ENCODE results near the gene HIVEP3.

Gene HIVEP3

DNA sequence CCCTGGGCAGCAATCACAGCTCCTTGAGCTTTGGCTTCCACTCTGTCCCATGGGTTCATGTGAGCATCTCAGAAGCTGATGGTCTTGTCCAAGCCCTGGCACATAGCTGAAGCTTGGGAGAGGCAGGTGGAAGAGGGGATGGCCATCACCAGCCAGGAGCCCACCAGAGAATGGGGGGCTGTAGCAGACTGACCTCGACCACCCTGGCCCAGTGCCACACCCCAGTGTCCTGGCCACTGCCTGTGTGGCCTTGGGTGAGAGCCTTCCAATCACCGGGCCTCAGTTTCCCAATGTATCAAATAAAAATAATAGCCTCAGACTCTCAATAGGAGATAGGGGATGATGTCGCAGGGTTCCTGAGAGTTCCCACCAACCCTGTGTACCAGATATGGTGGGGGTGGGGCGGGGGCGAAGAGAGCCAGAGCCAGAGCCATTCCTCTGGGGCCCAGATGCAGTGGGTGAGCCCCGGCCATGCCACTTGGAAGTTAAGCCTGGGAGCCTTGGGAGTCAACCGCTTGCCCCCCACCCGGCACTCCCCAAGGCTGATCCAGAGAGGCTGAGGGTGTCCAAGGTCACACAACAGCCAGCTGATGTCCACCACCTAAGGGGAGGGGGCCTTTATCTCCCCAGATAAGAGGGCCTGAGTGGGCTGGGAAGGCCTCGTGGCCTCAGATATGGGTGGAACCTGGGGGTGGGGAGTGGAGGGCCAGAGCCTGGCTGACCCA lies 424.9 kb downstream of the HIVEP3 start:
- H3K4me3 ChIP-seq (IDR thresholded peaks at IDR 0.05; ENCODE audit: insufficient read depth, low read depth, low read length) = no peak overlapping the region
- H4K20me1 ChIP-seq (ENCODE audit: insufficient read depth) = no peaks in the 10 kb centered on the region
- H3K4me1 ChIP-seq (ENCODE audit: low read depth, poor library complexity, severe bottlenecking) = peaks cover 29% of the 10 kb centered on the region
- no peak overlapping the region for H2AFZ ChIP-seq (ENCODE audit: low read depth)
- no peak overlapping the region for H3K9ac ChIP-seq
- no peak overlapping the region for H3K4me2 ChIP-seq
- H3K79me2 ChIP-seq (ENCODE audit: insufficient read depth, low read depth) = no peaks in the 10 kb centered on the region
- TF ChIP-seq CTCF (conservative IDR thresholded peaks at IDR 0.05; ENCODE audit: low read depth, low read length) = no peak
- H3K27ac ChIP-seq = no peak overlapping the region
- H3K36me3 ChIP-seq (ENCODE audit: insufficient read depth) = no peaks in the 10 kb centered on the region
- H3K27me3 ChIP-seq (ENCODE audit: insufficient read depth, low read depth) = no peaks in the 10 kb centered on the region

DNA sequence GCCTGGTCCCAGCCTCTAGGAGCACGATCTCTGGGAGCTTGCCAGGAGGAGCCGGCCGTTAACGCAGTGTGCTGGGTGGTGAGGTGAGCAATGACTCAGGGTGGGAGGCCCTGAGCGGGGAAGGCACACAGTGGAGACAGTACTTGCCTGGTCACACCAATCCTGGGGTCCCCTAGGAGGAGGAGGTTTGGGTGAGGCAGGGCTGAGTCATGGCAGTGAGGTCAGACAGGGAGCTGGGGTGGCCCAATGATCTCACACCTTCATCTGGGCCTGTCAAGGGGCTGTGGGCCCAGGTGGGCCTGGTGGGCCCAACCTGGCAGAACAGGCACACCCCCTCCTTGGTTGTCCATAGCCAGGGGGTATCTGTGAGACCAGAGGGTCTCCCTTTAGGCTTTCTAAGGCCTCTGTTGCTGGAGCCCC lies 425.6 kb downstream of the HIVEP3 start:
- H3K27ac ChIP-seq = no peak overlapping the region
- H3K4me1 ChIP-seq (ENCODE audit: low read depth, poor library complexity, severe bottlenecking) = peaks cover 24% of the 10 kb centered on the region
- H3K27me3 ChIP-seq (ENCODE audit: insufficient read depth, low read depth) = no peaks in the 10 kb centered on the region
- H3K4me2 ChIP-seq = no peak overlapping the region
- no peak for TF ChIP-seq CTCF (conservative IDR thresholded peaks at IDR 0.05; ENCODE audit: low read depth, low read length)
- no peak overlapping the region for H2AFZ ChIP-seq (ENCODE audit: low read depth)
- H3K4me3 ChIP-seq (IDR thresholded peaks at IDR 0.05; ENCODE audit: insufficient read depth, low read depth, low read length) = no peak overlapping the region
- no peak overlapping the region for H3K9ac ChIP-seq
- no peaks in the 10 kb centered on the region for H4K20me1 ChIP-seq (ENCODE audit: insufficient read depth)
- no peaks in the 10 kb centered on the region for H3K79me2 ChIP-seq (ENCODE audit: insufficient read depth, low read depth)
- H3K36me3 ChIP-seq (ENCODE audit: insufficient read depth) = no peaks in the 10 kb centered on the region

- H3K27ac ChIP-seq = no peak overlapping the region
- no peak overlapping the region for H3K4me2 ChIP-seq
- TF ChIP-seq CTCF (conservative IDR thresholded peaks at IDR 0.05; ENCODE audit: low read depth, low read length) = peak; percentile 86
- H3K27me3 ChIP-seq (ENCODE audit: insufficient read depth, low read depth) = no peaks in the 10 kb centered on the region
- no peaks in the 10 kb centered on the region for H3K79me2 ChIP-seq (ENCODE audit: insufficient read depth, low read depth)
- no peak overlapping the region for H2AFZ ChIP-seq (ENCODE audit: low read depth)
- H3K9ac ChIP-seq = no peak overlapping the region
- no peaks in the 10 kb centered on the region for H4K20me1 ChIP-seq (ENCODE audit: insufficient read depth)
- peaks cover 25% of the 10 kb centered on the region for H3K4me1 ChIP-seq (ENCODE audit: low read depth, poor library complexity, severe bottlenecking)
- no peaks in the 10 kb centered on the region for H3K36me3 ChIP-seq (ENCODE audit: insufficient read depth)
- H3K4me3 ChIP-seq (IDR thresholded peaks at IDR 0.05; ENCODE audit: insufficient read depth, low read depth, low read length) = no peak overlapping the region
Measured at GRCh38 chr1:41492341-41492848, 426.3 kb downstream of the HIVEP3 start.

- H3K79me2 ChIP-seq (ENCODE audit: insufficient read depth, low read depth) = no peaks in the 10 kb centered on the region
- no peak overlapping the region for H3K4me2 ChIP-seq
- no peak overlapping the region for H3K9ac ChIP-seq
- no peaks in the 10 kb centered on the region for H3K27me3 ChIP-seq (ENCODE audit: insufficient read depth, low read depth)
- H2AFZ ChIP-seq (ENCODE audit: low read depth) = no peak overlapping the region
- H4K20me1 ChIP-seq (ENCODE audit: insufficient read depth) = no peaks in the 10 kb centered on the region
- H3K36me3 ChIP-seq (ENCODE audit: insufficient read depth) = no peaks in the 10 kb centered on the region
- no peak overlapping the region for H3K4me3 ChIP-seq (IDR thresholded peaks at IDR 0.05; ENCODE audit: insufficient read depth, low read depth, low read length)
- H3K27ac ChIP-seq = no peak overlapping the region
- no peak for TF ChIP-seq CTCF (conservative IDR thresholded peaks at IDR 0.05; ENCODE audit: low read depth, low read length)
- peaks cover 16% of the 10 kb centered on the region for H3K4me1 ChIP-seq (ENCODE audit: low read depth, poor library complexity, severe bottlenecking)
Measured at GRCh38 chr1:41490911-41491310, 427.8 kb downstream of the HIVEP3 start.

Data from KMS-11 (cell line).